Central memory CD8-positive, alpha-beta T cell (primary cell): Measurements from ENCODE around the gene ASCC3.

Experiments used
- ATAC-seq: fragments of 150-1000 bp; cut with Tn5 transposase; replicated peaks from 2 replicates; pipeline ENCODE4 v1.10.0; 2022; ENCODE audit warnings: mild to moderate bottlenecking, moderate FRiP score, moderate number of reproducible peaks; ENCODE audit not compliant: poor library complexity, severe bottlenecking; ENCODE audit errors: extremely low read depth
- DNase-seq, 2 donors: peaks; one replicate each; pipeline ENCODE4 v3.0.0; 2021; ENCODE audit warnings: low spot score in 2 of 2
- H3K27ac Mint-ChIP-seq: one replicate; pipeline ENCODE4 v1.8.0; 2022; ENCODE audit warnings: low read depth, mild to moderate bottlenecking, moderate library complexity, mixed read lengths
- H3K27me3 Mint-ChIP-seq: one replicate; pipeline ENCODE4 v1.8.0; 2022; ENCODE audit warnings: mixed read lengths
- H3K36me3 Mint-ChIP-seq: one replicate; pipeline ENCODE4 v1.8.0; 2022; ENCODE audit warnings: mild to moderate bottlenecking, moderate library complexity, mixed read lengths; ENCODE audit not compliant: insufficient read depth
- H3K4me1 Mint-ChIP-seq: one replicate; pipeline ENCODE4 v1.8.0; 2022; ENCODE audit warnings: mixed read lengths
- H3K4me3 Mint-ChIP-seq: one replicate; pipeline ENCODE4 v1.8.0; 2022; ENCODE audit warnings: mild to moderate bottlenecking, moderate library complexity, mixed read lengths
- H3K9me3 Mint-ChIP-seq: one replicate; pipeline ENCODE4 v1.8.0; 2022; ENCODE audit warnings: mixed read lengths

The ASCC3 gene

DNA sequence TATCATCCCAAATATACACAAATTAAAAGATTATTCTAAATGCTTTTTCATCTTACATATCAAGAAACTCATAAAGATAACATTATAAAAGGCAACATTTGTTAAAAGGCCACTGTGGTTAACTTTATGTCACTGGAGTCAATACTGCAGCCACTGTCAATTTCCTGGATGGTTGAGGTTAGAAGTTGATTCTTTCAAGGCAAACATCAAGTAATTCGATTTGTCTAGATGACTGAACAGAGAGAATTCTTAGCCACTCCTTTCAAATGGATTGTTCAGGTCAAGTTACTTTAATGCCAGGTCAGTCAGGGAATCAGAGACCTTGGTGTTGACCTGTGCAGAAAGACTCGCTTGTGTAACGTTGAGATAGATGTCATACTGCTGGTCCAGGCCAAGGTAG, 372.0 kb downstream of the ASCC3 start:
- peaks cover 14% of the 10 kb centered on the region for H3K36me3 Mint-ChIP-seq

DNA sequence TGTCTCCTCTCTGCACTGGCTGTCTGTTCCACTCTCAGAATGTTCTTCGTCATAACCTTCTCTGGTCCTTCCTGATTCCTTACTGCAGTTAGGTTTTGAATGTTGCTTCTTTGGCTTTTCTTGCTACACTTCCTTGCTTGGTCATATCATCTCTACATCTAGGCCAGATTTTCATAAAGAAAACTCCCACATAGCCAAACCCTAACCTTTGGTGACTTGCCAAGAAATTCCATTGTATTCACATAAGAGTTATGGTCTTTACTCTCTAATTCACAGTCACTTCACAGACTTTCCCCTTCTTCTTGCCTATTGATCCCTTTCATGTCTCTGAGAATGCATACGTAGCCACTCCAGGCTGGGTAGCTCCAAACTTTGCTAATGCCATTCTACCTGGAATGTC, 374.5 kb downstream of the ASCC3 start:
- Mint-ChIP-seq H3K36me3 (peaks cover 7% of the 10 kb centered on the region), H3K9me3 (no peaks in the 10 kb centered on the region), H3K27me3 (no peaks in the 10 kb centered on the region), H3K4me1 (no peaks in the 10 kb centered on the region), H3K27ac (no peak overlapping the region), H3K4me3 (no peak overlapping the region)
- ATAC-seq (no peak), DNase-seq (no peak)

More for the DNA sequence above, 372.0 kb downstream of the ASCC3 start:
- Mint-ChIP-seq H3K27ac (no peak overlapping the region), H3K9me3 (no peaks in the 10 kb centered on the region), H3K4me3 (no peak overlapping the region), H3K27me3 (no peaks in the 10 kb centered on the region), H3K4me1 (no peaks in the 10 kb centered on the region)
- ATAC-seq (no peak), DNase-seq (no peak)

DNA sequence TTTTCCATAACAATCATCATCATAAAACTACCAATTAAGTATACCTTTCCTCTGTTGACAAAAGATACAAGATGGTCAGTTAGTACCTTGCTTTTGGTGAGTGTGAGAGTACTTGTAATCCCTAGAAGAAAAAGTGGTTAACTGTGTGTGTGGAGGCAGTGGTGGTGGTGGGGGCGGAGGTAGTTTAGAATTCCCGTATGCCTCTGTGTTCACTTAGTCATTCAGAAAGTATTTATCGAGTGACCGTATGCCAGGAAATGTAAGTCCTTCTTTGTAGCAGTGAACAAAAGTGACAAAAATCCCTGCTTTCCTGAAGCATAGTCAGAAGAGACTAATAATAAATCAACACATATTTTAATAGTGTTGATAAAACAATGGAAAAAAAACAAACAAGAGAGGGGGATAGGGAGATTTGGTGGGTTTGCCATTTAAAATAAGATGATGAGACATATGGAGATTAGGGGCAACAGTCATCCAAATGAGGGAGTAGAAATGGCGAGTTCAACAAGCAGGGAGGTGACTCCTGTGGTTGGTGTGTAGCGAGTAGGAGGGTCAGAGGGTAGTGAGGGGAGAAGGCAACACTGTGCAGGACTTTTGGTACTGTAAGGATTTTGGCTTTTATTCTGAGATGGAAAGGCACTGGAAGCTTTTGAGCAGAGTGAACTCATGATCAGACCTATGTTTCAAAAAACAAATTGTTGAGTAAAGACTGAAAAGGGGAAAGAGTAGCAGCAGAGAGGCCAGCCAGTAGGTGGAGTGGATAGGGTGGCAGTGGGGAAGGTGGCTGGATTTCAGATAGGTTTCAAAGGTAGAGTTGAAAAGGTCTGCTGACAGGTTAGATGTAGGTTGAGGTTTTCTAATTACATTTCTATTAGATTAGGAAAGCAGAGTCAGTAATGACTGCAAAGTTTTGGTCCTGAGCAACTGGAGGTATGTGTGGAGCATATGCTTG, 376.1 kb downstream of the ASCC3 start:
- peaks cover 5% of the 10 kb centered on the region for H3K27me3 Mint-ChIP-seq
- ATAC-seq (no peak), DNase-seq (no peak)
- H3K9me3 Mint-ChIP-seq = no peaks in the 10 kb centered on the region
- no peaks in the 10 kb centered on the region for H3K4me1 Mint-ChIP-seq
- H3K27ac Mint-ChIP-seq = no peak overlapping the region
- peaks cover 3% of the 10 kb centered on the region for H3K36me3 Mint-ChIP-seq
- H3K4me3 Mint-ChIP-seq = no peak overlapping the region

DNA sequence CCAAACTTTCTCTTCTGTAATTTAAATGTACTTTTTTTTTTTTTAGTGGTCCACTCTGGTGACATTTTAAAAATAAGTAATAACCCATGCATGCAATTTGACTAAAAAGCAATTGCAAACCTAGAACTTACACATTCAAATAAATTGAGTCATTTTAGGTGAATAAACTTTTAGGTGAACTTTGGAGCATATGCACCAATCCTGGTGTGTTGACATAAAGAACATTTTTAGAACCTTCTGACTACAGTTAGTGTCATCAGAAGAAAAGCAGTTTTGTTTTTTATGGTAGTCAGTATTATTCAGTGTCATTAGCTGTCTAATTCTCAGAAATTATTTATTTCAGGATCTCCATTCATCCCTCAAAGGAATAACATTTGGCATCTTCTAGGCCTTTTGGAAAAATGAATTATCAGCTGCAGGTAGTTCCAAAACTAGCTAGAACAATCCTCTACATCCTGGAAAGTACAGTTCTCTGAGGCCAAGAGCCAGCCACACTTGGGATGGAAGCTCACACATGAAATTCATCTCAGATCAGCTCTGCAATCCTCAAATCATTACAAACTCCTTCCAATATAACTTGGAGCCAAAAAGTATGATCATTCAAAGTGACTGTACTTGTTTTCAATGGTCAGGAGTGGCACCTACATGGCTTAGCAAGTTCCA, 378.0 kb downstream of the ASCC3 start:
- H3K27ac Mint-ChIP-seq = no peak overlapping the region

DNA sequence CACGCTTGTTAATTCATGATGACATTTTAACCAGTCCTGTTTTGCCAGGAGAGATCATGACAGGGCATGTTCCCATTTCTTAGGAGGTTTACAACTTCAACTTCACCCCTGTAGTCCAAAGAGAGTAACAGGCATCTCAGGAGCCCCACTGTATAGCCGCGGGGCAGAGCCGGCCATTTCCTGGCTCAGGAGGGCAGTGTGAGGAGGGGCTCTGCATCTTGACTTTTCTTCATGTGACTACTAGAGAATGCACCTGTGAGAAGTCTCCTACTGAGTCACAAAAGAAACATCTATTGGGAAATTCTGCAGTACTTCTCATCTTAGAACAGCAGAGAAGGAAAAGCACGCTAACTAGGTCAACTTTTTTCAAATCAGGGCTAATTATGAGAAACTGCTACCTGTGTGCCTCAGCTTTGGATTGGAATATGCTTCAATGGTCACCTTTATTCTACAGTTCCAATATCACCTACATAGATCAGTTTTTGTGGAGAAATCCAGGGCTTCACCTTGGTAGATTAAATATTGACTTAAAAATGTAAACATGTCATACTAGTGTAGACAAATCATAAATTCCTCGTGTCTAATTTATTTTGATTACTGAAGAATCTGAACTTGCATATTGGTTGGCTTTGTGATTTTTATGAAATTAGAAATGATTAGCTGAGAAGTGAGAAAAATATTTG, 387.8 kb downstream of the ASCC3 start:
- no peak overlapping the region for H3K4me3 Mint-ChIP-seq
- no peak for ATAC-seq
- H3K27me3 Mint-ChIP-seq = peaks cover 61% of the 10 kb centered on the region
- peaks cover 5% of the 10 kb centered on the region for H3K9me3 Mint-ChIP-seq
- H3K36me3 Mint-ChIP-seq = no peaks in the 10 kb centered on the region
- DNase-seq = no peak
- no peaks in the 10 kb centered on the region for H3K4me1 Mint-ChIP-seq
- H3K27ac Mint-ChIP-seq = no peak overlapping the region

More for the DNA sequence above, 378.0 kb downstream of the ASCC3 start:
- H3K27me3 Mint-ChIP-seq = peaks cover 24% of the 10 kb centered on the region
- no peaks in the 10 kb centered on the region for H3K36me3 Mint-ChIP-seq
- ATAC-seq = no peak
- peaks cover 6% of the 10 kb centered on the region for H3K9me3 Mint-ChIP-seq
- no peak overlapping the region for H3K4me3 Mint-ChIP-seq
- no peaks in the 10 kb centered on the region for H3K4me1 Mint-ChIP-seq
- no peak for DNase-seq

DNA sequence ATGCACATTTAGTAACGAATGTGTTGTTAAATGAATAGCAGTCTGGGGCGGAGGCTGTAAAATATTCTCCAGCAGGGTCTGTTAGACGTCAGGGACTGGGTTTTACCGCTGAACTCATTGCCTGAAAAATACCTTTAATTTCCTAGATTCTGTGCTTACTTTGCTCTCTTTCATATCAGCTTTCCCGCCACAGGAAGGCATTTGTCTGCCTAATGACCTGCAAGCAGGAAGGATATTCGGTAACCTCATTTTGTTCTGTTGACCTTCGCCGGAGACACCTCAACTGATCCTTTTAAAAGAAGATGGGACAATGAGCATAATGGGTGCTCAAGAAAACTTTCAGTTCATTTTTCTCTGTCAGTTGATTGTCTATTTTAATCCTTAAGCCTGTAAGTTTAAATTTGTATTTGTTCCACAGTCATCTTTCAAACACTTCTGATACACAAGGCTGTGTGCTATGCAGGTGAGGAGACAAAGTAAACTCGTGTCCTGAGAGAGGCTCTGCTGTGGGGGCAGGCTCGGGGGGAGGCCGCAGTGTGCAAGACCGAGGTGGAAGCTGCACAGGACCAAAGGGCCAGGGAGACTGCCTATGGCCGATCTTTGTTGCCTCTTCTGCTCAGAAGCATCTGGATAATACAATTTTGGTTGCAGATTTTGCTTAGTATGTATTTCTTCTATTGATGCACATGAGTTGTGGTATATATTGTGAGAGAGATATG, 389.0 kb downstream of the ASCC3 start:
- Mint-ChIP-seq H3K27ac (no peak overlapping the region), H3K36me3 (no peaks in the 10 kb centered on the region), H3K4me3 (no peak overlapping the region), H3K27me3 (peaks cover 62% of the 10 kb centered on the region), H3K9me3 (peaks cover 5% of the 10 kb centered on the region), H3K4me1 (no peaks in the 10 kb centered on the region)
- DNase-seq = no peak
- no peak for ATAC-seq

DNA sequence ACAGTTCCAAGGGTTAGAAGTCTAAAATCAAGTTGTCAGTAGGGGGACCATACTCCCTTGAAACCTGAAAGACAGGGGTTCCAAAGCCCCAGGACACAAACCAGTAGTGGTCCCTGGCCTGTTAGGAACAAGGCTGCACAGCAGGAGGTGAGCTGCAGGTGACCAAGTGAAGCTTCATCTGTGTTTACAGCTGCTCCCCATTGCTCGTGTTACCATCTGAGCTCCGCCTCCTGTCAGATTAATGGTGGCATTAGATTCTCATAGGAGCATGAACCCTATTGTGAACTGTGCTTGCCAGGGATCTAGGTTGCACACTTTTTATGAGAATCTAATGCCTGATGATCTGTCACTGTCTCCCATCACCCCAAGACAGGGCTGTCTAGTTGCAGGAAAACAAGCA, 391.1 kb downstream of the ASCC3 start:
- no peak for ATAC-seq
- no peak overlapping the region for H3K4me3 Mint-ChIP-seq
- H3K4me1 Mint-ChIP-seq = no peaks in the 10 kb centered on the region
- no peak for DNase-seq
- H3K36me3 Mint-ChIP-seq = no peaks in the 10 kb centered on the region
- H3K27ac Mint-ChIP-seq = no peak overlapping the region
- peaks cover 62% of the 10 kb centered on the region for H3K27me3 Mint-ChIP-seq
- no peaks in the 10 kb centered on the region for H3K9me3 Mint-ChIP-seq

DNA sequence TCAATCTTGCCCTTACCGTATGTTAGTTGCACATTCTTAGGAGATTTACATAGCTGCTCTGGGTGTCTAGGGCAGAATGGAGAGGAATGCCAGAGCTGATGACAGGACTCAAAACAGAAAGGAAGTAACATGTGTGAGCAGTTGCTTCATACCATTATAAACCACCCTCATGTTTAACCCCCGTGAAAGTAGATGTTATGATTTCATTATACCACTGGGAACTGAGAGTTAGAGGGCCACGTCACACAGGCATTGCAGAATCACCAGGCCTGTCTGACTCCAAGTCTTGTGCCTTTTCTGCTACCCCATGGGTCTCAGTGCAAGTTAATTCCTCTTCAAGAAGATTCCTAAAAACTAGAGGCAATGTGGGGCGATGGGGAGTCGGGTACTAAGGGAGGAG, 392.9 kb downstream of the ASCC3 start:
- Mint-ChIP-seq H3K4me3 (no peak overlapping the region), H3K9me3 (no peaks in the 10 kb centered on the region), H3K4me1 (no peaks in the 10 kb centered on the region), H3K27me3 (peaks cover 50% of the 10 kb centered on the region), H3K36me3 (no peaks in the 10 kb centered on the region), H3K27ac (no peak overlapping the region)
- DNase-seq (no peak), ATAC-seq (no peak)

DNA sequence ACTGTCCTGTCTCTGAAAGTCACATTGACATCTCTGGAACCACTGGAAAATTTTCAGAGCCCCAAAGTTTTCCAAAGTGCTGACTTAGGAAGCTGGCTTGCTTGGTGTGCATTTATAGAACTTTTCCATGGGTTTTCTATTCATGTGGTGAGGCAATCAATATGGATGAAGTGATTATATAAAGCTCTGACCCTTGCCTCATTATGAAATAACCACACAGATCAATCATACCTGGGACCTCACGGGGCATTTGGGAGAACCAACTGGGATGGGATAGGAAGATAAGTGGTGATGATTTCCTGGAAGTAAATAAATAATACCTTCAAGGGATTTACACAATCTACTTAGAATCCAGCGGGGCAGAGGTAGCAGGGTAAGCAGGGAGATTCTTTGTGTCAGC, 393.5 kb downstream of the ASCC3 start:
- DNase-seq (no peak), ATAC-seq (no peak)
- Mint-ChIP-seq H3K36me3 (no peaks in the 10 kb centered on the region), H3K4me3 (no peak overlapping the region), H3K27ac (no peak overlapping the region), H3K9me3 (no peaks in the 10 kb centered on the region), H3K4me1 (no peaks in the 10 kb centered on the region), H3K27me3 (peaks cover 44% of the 10 kb centered on the region)

DNA sequence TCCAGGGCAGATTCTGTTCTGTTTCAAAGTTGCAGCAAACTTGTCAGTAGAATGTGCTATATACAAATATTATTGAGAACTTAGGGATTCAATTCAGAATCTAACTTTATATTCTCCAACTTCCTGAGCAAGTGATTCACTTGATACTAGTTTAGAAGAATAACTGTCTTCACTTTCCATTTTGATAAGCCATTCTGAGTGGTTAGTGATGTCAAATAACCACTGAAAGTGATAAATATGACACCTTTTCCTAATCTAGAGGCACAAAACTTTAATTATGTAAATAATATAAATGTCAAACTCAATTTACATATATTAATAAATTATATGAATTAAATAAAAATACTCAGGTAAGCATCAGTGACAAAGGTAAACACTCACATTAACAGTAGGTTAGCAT, 395.9 kb downstream of the ASCC3 start:
- ATAC-seq = no peak
- peaks cover 24% of the 10 kb centered on the region for H3K27me3 Mint-ChIP-seq
- no peak for DNase-seq
- no peak overlapping the region for H3K4me3 Mint-ChIP-seq
- no peaks in the 10 kb centered on the region for H3K36me3 Mint-ChIP-seq
- no peak overlapping the region for H3K27ac Mint-ChIP-seq
- no peaks in the 10 kb centered on the region for H3K9me3 Mint-ChIP-seq
- H3K4me1 Mint-ChIP-seq = no peaks in the 10 kb centered on the region

DNA sequence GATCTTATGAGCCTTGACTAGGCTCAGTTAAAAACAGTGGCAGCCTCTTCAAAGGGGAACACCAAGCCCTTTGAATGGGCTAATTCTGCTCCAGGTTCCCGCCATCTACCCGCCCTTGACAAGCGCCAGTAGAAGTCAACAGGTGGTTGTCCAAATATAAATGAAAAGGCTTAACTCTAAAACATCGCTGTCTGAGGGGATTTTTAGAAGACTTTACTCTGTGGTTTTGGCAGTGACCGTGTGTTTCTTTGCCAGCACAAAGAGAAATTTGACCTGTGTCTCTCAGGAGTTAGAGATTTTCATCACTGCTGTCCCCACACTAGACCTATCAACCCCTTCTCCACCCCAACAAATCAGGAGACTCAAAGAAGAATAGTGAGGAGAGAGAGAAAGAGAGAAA, 396.7 kb downstream of the ASCC3 start:
- no peaks in the 10 kb centered on the region for H3K9me3 Mint-ChIP-seq
- H3K36me3 Mint-ChIP-seq = no peaks in the 10 kb centered on the region
- DNase-seq (no peak), ATAC-seq (no peak)
- no peak overlapping the region for H3K4me3 Mint-ChIP-seq
- H3K27ac Mint-ChIP-seq = no peak overlapping the region
- H3K27me3 Mint-ChIP-seq = peaks cover 19% of the 10 kb centered on the region
- no peaks in the 10 kb centered on the region for H3K4me1 Mint-ChIP-seq

DNA sequence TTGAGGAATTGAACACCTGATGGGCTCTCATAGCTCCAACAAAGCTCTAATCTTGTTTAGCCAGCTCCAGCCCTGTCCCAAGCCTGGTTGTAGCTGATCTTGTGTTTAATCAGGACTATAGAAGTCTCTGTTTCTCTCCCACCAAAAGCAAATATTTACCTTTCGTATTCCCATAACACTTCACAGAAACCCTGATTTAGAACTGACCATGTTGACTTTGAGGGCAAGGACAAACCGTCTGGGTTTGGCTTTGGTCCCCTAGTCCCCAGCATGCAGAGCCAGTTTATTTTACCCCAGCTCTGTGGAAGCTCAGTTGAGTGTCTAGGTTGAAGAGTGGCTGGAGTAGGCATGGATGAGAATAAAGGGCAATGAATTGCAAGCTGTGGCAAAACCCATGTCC, 398.4 kb downstream of the ASCC3 start:
- H3K4me1 Mint-ChIP-seq = no peaks in the 10 kb centered on the region
- DNase-seq (no peak), ATAC-seq (no peak)
- H3K9me3 Mint-ChIP-seq = no peaks in the 10 kb centered on the region
- H3K27me3 Mint-ChIP-seq = peaks cover 1% of the 10 kb centered on the region
- no peaks in the 10 kb centered on the region for H3K36me3 Mint-ChIP-seq
- no peak overlapping the region for H3K4me3 Mint-ChIP-seq
- H3K27ac Mint-ChIP-seq = no peak overlapping the region
